Cardiac atrium fibroblast (primary cell): ENCODE measurements around the gene KCNJ18. TPM values are rescaled to one million over a fixed set of nuclear protein-coding genes. Genes with fewer than 3 reads are reported as not detected.

ENCODE experiments used
- total RNA-seq: library from RNA; depleted of rRNA; stranded (reverse); fragments of >200 nt; gene quantifications from 2 replicates; pipeline ENCODE4 v1.2.3, GENCODE V29; 2015

KCNJ18 gene
- total RNA-seq, result not detected in 2 replicates

DNA sequence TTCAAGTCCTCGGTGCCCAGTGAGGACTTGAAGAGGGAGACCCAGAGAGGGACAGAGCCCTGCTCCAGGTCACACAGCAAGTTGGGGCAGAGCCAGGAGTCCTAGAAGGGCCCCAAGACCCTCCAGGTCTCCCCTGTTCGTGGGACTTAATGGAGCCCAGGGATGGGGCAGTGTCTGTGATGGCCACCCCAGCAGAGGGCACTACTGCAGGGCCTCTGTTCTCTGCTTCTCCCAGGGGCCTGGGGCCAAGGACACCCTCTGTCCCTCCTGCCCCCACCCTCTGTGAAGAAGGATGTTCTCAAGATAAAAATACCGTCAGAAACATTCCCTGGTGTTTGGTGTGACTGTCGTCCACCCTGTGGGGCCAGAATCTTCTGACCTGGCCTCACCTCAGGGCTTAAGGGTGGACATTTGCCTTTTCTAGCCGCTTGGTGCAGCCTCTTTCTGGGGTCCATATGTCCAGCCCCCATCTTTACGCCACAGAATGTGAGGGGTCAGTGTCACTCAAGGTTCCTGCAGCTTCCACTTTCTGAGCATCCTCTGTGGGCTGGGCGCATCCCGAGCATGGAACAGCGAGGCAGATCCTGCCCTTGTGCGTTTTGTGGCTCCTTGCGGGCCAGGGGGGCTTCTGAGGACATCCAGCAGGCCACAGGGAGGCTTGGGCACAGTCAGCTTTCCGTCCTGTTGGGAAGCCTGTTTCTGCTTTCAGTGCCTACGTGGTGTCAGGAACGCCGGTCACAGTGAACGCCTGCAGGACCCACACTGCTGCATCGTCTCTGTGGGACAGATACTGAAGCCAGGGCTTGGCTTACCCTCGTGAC lies at the start of gene KCNJ18:
Gene KCNJ18 (plus strand): TSS at position 641 of the 821 bp plus-strand sequence. CDS start 10,264 bp downstream, outside the sequence.

